Panc1 (cell line): ENCODE results near the gene ANAPC15.

Experiments
- CTCF ChIP-seq: fragments of 450-650 bp; IDR thresholded peaks from 2 replicates; pipeline ENCODE4 v1.5.1; 2017; ENCODE audit warnings: mild to moderate bottlenecking
- TCF7L2 ChIP-seq: IDR thresholded peaks from 2 replicates; pipeline ENCODE4 v1.6.1; 2011; ENCODE audit warnings: mild to moderate bottlenecking, low read depth, low read length, inconsistent platforms

GRCh38 chr11:72160319-72160718 is 47.8 kb upstream of the ANAPC15 start:
- no peak for TF ChIP-seq TCF7L2
- no peak for TF ChIP-seq CTCF
